PC-3 (cell line): ENCODE results near the gene ZIC2. TPM values are rescaled to one million over a fixed set of nuclear protein-coding genes. Genes with fewer than 3 reads are reported as not detected.

Source experiments
- ATAC-seq: fragments of 200-7000 bp; cut with Tn5 transposase; 2 replicates; pipeline ENCODE4 v1.9.1; 2020; ENCODE audit warnings: mild to moderate bottlenecking, moderate library complexity
- BruUV-seq: library from RNA; stranded (reverse); fragments of 400-500 nt; replicated peaks from 2 replicates; lab custom pipeline; 2021; lab: Mats Ljungman, UMichigan
- CTCF ChIA-PET: fragments of 300-600 bp; sonication (Branson Sonifier 250); formaldehyde crosslinking; loops from one replicate; lab custom pipeline; 2022; ENCODE audit warnings: antibody characterized with exemption; lab: Charles Lee
- POLR2A ChIA-PET: fragments of 300-600 bp; sonication (Branson Sonifier 250); formaldehyde crosslinking; loops from one replicate; lab custom pipeline; 2022; ENCODE audit warnings: antibody characterized with exemption; ENCODE audit not compliant: unreplicated experiment; lab: Charles Lee
- DNase-seq: peaks from one replicate; pipeline ENCODE4 v3.0.0-alpha.2; 2015
- H2AFZ ChIP-seq: fragments of 300-600 bp; sonication (generic); 2 replicates; pipeline ENCODE4 v1.6.0; 2016; ENCODE audit warnings: antibody characterized with exemption, low read length
- H3F3A ChIP-seq: fragments of 300-600 bp; sonication (generic); one replicate; pipeline ENCODE4 v1.6.0; 2017; ENCODE audit warnings: antibody characterized with exemption, low read length, control low read depth, mild to moderate bottlenecking; ENCODE audit not compliant: unreplicated experiment
- H3K27ac ChIP-seq: fragments of 300-600 bp; sonication (generic); 2 replicates; pipeline ENCODE4 v1.5.1; 2016; ENCODE audit warnings: mild to moderate bottlenecking, low read length
- H3K27me3 ChIP-seq: fragments of 300-600 bp; sonication (generic); 2 replicates; pipeline ENCODE4 v1.6.1; 2016; ENCODE audit warnings: low read length, mixed read lengths
- H3K36me3 ChIP-seq: fragments of 300-600 bp; sonication (generic); 2 replicates; pipeline ENCODE4 v1.6.1; 2016; ENCODE audit warnings: low read depth, mixed run types, low read length, mixed read lengths
- H3K4me1 ChIP-seq: fragments of 300-600 bp; sonication (generic); 2 replicates; pipeline ENCODE4 v1.5.1; 2016; ENCODE audit warnings: low read length; ENCODE audit not compliant: insufficient read depth
- H3K4me2 ChIP-seq: fragments of 300-600 bp; sonication (generic); 2 replicates; pipeline ENCODE4 v1.6.0; 2016; ENCODE audit warnings: low read length
- H3K4me3 ChIP-seq: fragments of 300-600 bp; sonication (generic); 2 replicates; pipeline ENCODE4 v1.5.1; 2016; ENCODE audit warnings: mild to moderate bottlenecking, low read length, mixed read lengths
- H3K79me2 ChIP-seq: fragments of 300-600 bp; sonication (generic); 2 replicates; pipeline ENCODE4 v1.6.1; 2017; ENCODE audit warnings: low read length, mixed read lengths
- H3K9ac ChIP-seq: fragments of 300-600 bp; sonication (generic); 2 replicates; pipeline ENCODE4 v1.6.0; 2016; ENCODE audit warnings: mild to moderate bottlenecking, low read length
- H3K9me2 ChIP-seq: fragments of 300-600 bp; sonication (generic); replicated peaks from 2 replicates; pipeline ENCODE4 v1.6.1; 2016; ENCODE audit warnings: mixed run types, low read length, mixed read lengths
- H3K9me3 ChIP-seq: fragments of 300-600 bp; sonication (generic); 2 replicates; pipeline ENCODE4 v1.6.1; 2016; ENCODE audit warnings: low read length, mixed read lengths
- H4K20me1 ChIP-seq: fragments of 300-600 bp; sonication (generic); 2 replicates; pipeline ENCODE4 v1.6.1; 2016; ENCODE audit warnings: low read length, mixed read lengths
- EZH2 ChIP-seq: fragments of 300-600 bp; sonication (generic); IDR thresholded peaks from one replicate; pipeline ENCODE4 v1.6.1; 2017; ENCODE audit warnings: antibody characterized with exemption, mild to moderate bottlenecking, low read length; ENCODE audit not compliant: unreplicated experiment
- EZH2phosphoT487 ChIP-seq: fragments of 300-600 bp; sonication (generic); IDR thresholded peaks from 2 replicates; pipeline ENCODE4 v1.6.1; 2018; ENCODE audit warnings: mild to moderate bottlenecking, antibody characterized with exemption, low read length, borderline replicate concordance
- intact Hi-C: fragments of 100-400 bp; cut with micrococcal nuclease; formaldehyde crosslinking; loops from 2 replicates; pipeline ENCODE4 v1.9.0; 2023
- total RNA-seq: library from RNA; depleted of rRNA; stranded (reverse); fragments of >200 nt; gene quantifications from 2 replicates; pipeline ENCODE4 v1.2.3, GENCODE V29; 2014
- TF ChIP-seq, protein P1 (sequence below): fragments of 300-600 bp; sonication (generic); conservative IDR thresholded peaks from 2 replicates; pipeline ENCODE4 v1.5.1; 2017; ENCODE audit warnings: antibody characterized with exemption, low read depth, mild to moderate bottlenecking, low read length

ZIC2 gene
- total RNA-seq, 1 experiment from 2014 or later = not detected

DNA sequence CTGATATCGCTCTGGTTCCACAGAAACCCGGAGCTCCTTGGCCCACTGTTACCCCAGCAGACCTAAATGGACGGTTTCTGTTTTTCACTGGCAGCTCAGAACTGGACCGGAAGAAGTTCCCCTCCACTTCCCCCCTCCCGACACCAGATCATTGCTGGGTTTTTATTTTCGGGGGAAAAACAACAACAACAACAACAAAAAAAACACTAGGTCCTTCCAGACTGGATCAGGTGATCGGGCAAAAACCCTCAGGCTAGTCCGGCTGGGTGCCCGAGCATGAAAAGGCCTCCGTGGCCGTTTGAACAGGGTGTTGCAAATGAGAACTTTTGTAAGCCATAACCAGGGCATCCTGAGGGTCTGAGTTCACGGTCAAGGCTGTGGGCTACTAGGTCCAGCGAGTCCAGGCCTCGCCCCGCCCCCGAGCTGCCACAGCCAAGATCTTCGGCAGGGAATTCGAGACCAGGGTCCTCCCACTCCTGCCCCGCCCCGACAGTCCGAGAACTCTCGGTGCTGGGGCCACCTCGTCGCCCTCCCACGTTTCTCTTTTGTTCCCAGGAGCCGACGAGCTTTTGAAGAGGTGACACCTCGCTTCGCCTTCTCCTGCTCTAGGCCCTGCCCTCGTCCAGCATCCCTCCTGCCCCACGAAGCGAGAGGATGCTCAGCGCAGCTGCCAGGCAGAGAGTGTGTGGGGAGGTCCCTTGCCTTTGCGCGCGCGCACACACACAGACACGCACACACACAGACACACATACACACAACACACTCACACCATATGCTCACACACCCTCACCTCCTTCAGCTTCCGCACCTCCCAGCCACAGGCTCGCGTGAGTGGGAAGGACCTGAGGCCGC lies 8.8 kb downstream of the ZIC2 start:
- H3K4me1 ChIP-seq = no peaks in the 10 kb centered on the region
- H3K9me3 ChIP-seq = no peaks in the 10 kb centered on the region
- no peaks in the 10 kb centered on the region for H3K36me3 ChIP-seq
- H3K4me3 ChIP-seq = no peak overlapping the region
- no peaks in the 10 kb centered on the region for H3K79me2 ChIP-seq
- ChIA-PET POLR2A (no interaction called here), CTCF (no interaction called here)
- H2AFZ ChIP-seq = no peak overlapping the region
- peaks cover 63% of the 10 kb centered on the region for H3K27me3 ChIP-seq
- BruUV-seq = no TSS peak
- H3K4me2 ChIP-seq = no peak overlapping the region; the same call in 1 of the 2 replicates
- DNase-seq (no peak), ATAC-seq (no peak)
- no peak overlapping the region for H3K27ac ChIP-seq
- no peaks in the 10 kb centered on the region for H3K9me2 ChIP-seq
- H3F3A ChIP-seq = no peaks in the 10 kb centered on the region
- 0 out of 2 replicates have a peak, but pooled peaks cover 5% of the 10 kb centered on the region for H4K20me1 ChIP-seq
- intact Hi-C loops = no loop called here
- no peak overlapping the region for H3K9ac ChIP-seq
- TF ChIP-seq EZH2 (no peak), EZH2phosphoT487 (no peak)
- TF ChIP-seq, protein P1, sequence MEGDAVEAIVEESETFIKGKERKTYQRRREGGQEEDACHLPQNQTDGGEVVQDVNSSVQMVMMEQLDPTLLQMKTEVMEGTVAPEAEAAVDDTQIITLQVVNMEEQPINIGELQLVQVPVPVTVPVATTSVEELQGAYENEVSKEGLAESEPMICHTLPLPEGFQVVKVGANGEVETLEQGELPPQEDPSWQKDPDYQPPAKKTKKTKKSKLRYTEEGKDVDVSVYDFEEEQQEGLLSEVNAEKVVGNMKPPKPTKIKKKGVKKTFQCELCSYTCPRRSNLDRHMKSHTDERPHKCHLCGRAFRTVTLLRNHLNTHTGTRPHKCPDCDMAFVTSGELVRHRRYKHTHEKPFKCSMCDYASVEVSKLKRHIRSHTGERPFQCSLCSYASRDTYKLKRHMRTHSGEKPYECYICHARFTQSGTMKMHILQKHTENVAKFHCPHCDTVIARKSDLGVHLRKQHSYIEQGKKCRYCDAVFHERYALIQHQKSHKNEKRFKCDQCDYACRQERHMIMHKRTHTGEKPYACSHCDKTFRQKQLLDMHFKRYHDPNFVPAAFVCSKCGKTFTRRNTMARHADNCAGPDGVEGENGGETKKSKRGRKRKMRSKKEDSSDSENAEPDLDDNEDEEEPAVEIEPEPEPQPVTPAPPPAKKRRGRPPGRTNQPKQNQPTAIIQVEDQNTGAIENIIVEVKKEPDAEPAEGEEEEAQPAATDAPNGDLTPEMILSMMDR = no peak

DNA sequence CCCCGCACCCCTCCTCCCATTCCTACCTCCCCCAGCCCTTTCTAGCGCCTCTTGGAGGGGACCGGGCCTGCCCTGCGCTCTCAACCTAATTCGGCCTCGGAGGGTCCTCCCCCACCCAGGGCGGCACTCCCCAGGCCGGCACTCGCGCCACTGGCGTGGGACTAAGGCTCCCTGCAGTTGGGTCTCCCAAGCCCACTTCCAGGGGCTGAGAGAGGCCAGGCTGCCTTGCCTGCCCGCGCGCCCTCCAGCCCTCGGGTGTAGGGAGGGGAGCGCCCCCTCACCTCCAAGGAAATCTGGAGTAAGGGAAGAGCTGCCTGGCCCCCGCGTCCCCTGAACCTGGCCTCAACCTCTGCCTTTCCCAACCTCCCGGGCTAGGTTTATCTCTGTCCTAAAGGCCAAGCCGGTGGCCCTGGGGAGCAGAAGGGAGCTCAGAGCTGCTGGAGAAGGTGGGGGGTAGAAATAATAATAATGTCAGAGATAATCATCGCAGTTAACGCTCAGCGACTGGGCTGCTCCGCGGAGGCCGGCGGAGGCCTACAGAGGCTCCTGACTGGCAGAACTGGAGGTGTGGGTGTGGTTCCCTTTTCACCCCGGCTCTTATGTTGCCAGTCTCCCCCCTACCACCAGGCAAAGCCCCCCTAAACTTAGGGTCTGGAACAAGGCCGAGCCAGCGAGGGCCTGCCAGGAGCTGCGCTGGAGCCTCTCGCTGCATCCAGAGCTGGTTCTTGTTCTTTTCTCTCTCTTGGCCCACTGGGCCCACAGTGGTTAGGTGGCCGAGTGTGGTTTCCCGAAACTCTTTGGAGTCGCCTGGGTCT lies 9.6 kb downstream of the ZIC2 start:
- Histone ChIP-seq H3K9ac (no peak overlapping the region), H3F3A (no peaks in the 10 kb centered on the region), H2AFZ (no peak overlapping the region), H3K79me2 (no peaks in the 10 kb centered on the region), H3K27ac (no peak overlapping the region), H3K4me3 (no peak overlapping the region), H3K4me2 (no peak overlapping the region), H3K4me1 (no peaks in the 10 kb centered on the region), H4K20me1 (0 out of 2 replicates have a peak, but pooled peaks cover 8% of the 10 kb centered on the region), H3K9me3 (no peaks in the 10 kb centered on the region), H3K9me2 (no peaks in the 10 kb centered on the region), H3K27me3 (peaks cover 67% of the 10 kb centered on the region), H3K36me3 (no peaks in the 10 kb centered on the region)
- CTCF ChIA-PET = no interaction called here
- no peak for TF ChIP-seq EZH2
- no peak for TF ChIP-seq EZH2phosphoT487
- TF ChIP-seq, protein P1 = no peak
- ATAC-seq (no peak), DNase-seq (no peak)
- intact Hi-C loops = no loop called here
- POLR2A ChIA-PET = no interaction called here
- no TSS peak for BruUV-seq
